RWPE1 (cell line): ENCODE results near the gene AP1AR.

Experiments
- CTCF ChIA-PET: fragments of 350-600 bp; sonication (Branson Sonifier 250); formaldehyde crosslinking; extraction: SDS; loops from one replicate; lab custom pipeline; 2021; lab: Yijun Ruan, JAX
- POLR2A ChIA-PET: fragments of 400-600 bp; formaldehyde crosslinking; extraction: SDS; loops from one replicate; lab custom pipeline; 2020; ENCODE audit warnings: antibody characterized with exemption; ENCODE audit not compliant: low non-redundant PET; lab: Yijun Ruan, JAX
- DNase-seq: peaks from one replicate; pipeline ENCODE4 v3.0.0; 2012; ENCODE audit warnings: low spot score
- H3K27ac ChIP-seq: fragments of 450-650 bp; 2 replicates; pipeline ENCODE4 v1.5.1; 2017
- TF ChIP-seq, protein P1 (sequence below): fragments of 450-650 bp; conservative IDR thresholded peaks from 2 replicates; pipeline ENCODE4 v1.5.1; 2017; ENCODE audit warnings: low read depth, mild to moderate bottlenecking

AP1AR gene

GRCh38 chr4:112288455-112288854, 56.9 kb downstream of the AP1AR start:
- TF ChIP-seq, protein P1, sequence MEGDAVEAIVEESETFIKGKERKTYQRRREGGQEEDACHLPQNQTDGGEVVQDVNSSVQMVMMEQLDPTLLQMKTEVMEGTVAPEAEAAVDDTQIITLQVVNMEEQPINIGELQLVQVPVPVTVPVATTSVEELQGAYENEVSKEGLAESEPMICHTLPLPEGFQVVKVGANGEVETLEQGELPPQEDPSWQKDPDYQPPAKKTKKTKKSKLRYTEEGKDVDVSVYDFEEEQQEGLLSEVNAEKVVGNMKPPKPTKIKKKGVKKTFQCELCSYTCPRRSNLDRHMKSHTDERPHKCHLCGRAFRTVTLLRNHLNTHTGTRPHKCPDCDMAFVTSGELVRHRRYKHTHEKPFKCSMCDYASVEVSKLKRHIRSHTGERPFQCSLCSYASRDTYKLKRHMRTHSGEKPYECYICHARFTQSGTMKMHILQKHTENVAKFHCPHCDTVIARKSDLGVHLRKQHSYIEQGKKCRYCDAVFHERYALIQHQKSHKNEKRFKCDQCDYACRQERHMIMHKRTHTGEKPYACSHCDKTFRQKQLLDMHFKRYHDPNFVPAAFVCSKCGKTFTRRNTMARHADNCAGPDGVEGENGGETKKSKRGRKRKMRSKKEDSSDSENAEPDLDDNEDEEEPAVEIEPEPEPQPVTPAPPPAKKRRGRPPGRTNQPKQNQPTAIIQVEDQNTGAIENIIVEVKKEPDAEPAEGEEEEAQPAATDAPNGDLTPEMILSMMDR = no peak
- no peak overlapping the region for H3K27ac ChIP-seq
- ChIA-PET CTCF (no interaction called here), POLR2A (no interaction called here)
- no peak for DNase-seq

GRCh38 chr4:112289407-112290253, 58.0 kb downstream of the AP1AR start:
- TF ChIP-seq, protein P1 = no peak
- DNase-seq = no peak
- ChIA-PET CTCF (no interaction called here), POLR2A (no interaction called here)
- H3K27ac ChIP-seq = no peak overlapping the region

- DNase-seq = no peak
- ChIA-PET POLR2A (no interaction called here), CTCF (no interaction called here)
- TF ChIP-seq, protein P1 = no peak
- H3K27ac ChIP-seq = no peak overlapping the region
Observed at GRCh38 chr4:112290341-112290740, 58.8 kb downstream of the AP1AR start.

DNA sequence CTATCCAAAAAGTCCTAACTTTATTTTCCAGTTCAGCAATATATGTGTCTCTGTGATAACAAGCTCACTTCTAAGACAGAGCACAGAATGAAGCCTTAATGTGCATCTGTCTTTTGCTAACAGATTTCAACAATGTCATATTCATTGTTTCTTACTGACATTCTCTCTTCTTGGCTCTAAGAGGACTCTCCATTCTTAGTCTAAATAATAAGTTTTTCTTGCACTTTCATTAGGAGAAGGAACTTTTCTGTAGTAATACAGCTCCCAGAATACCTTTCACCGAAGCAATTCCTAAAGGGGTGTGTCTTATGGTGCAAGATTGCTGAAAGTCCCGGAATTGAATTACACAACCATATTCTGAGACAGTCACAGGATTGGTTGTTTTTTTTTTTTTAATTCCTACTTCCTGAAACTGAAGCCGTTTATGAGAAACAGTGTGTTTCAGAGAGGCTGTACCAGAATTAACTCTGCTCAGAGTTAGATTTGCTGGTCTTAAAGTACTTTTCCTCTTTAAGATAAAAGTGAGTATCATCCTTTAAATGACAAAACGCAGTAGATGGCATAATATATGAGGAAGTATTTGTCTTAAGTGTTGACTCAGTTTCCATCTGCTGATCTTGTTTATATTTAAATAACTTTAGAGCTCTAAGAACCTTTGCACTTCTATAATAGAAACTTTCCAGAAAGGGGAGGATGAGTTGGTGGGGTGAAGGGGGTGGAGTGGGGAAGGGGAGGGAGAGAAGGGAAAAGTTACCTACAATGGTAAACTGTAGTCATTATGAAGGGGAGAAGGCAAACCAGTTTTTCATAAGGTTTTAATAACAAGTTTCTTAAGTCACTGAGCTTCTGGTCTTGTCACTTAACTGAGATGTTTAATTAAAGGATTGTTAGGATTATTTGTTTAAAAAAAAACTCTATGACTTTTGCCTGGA, 65.6 kb downstream of the AP1AR start, which contains the start of gene ALPK1:
TSS of gene ALPK1 (plus strand) at position 421 of the 932 bp plus-strand sequence.
- ChIA-PET POLR2A (interaction anchor here (0.7 to 1.2 kb wide), 2 partner anchors 12 to 1685 kb away, joined by 3 to 8 read pairs; partner anchors contain the start of gene TIFA), CTCF (interaction anchor here (0.6 kb wide), 1 partner anchor 30 kb away, joined by 11 read pairs; no protein-coding TSS in a partner anchor)
- no peak within 1 kb of the TSS for H3K27ac ChIP-seq
- DNase-seq = peak; percentile 85
- TF ChIP-seq, protein P1 = no peak

DNA sequence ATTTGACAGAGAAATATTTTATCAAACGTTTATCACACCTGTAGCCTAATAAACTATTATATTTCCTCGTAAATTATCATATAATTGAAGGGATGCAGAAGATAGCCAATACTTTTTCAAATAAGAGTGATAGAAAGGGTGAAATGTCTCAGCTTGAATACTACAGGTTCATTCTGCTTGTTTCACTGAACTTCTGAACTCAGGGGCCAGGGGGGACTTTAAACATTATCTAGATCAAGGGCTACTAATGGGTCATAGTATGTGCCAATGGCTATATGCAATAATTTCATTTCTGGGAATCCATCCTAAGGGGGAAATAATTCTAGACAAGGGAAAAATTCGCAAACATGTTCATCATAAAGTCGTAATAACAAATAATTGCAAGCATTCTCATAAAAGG, 68.1 kb downstream of the AP1AR start:
- H3K27ac ChIP-seq = no peak overlapping the region
- CTCF ChIA-PET = no interaction called here
- POLR2A ChIA-PET = no interaction called here

More for the DNA sequence above, 68.1 kb downstream of the AP1AR start:
- DNase-seq = no peak
- TF ChIP-seq, protein P1 = no peak
